ENCODE measurements around the gene JMJD1C. TPM values are rescaled to one million over a fixed set of nuclear protein-coding genes. Genes with fewer than 3 reads are reported as not detected.

The JMJD1C gene
- total RNA-seq, 1 donor, result 572 TPM

DNA sequence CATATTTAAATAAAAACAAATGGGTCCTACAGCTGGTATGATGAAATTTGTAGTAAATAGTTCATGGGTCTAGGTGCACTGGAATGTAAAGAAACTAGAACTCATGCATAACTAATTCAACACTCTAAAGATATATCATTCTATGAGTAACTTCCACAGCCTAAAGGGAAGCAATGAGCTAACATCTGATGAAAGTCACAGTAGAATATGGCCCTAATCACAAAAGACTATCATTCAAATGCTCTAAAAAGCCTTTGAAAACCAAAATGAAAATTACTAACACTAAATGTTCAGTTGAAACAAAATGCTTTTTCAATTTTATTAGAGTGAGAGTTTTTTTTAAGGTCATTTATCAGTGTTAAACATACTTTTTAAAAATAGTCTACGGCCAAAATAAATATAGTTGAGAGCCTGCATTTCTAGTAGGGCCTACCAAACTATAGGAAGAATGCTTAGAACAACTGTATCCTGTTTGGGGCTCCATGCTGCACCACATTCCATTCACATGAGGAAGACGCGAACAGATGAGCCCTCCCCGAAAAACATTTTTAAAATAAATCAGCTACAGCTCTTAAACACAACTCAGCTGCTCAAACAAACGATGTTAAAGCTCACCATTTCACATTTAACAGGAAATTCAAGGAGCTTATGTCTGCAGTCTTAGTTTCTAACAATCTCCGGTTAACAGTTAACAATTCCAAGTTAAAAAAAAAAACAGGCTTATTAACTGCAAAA is 198.2 kb downstream of the JMJD1C start:
- Histone ChIP-seq H3K4me1 (ENCODE audit: insufficient read depth, low read length) (peaks cover 15% of the 10 kb centered on the region), H3K27me3 (ENCODE audit: insufficient read depth, low read length) (no peaks in the 10 kb centered on the region), H3K9me3 (ENCODE audit: low read depth, low read length) (no peaks in the 10 kb centered on the region), H3K4me3 (ENCODE audit: low read length) (peak overlapping the region; percentile 92)

GRCh38 chr10:63266391-63267316 is 199.1 kb downstream of the JMJD1C start:
- Histone ChIP-seq H3K27me3 (ENCODE audit: insufficient read depth, low read length) (no peaks in the 10 kb centered on the region), H3K4me1 (ENCODE audit: insufficient read depth, low read length) (peaks cover 23% of the 10 kb centered on the region), H3K4me3 (ENCODE audit: low read length) (peak overlapping the region; percentile 92), H3K9me3 (ENCODE audit: low read depth, low read length) (no peaks in the 10 kb centered on the region)

- H3K4me3 ChIP-seq (ENCODE audit: low read length), result peak overlapping the region; percentile 92
- peaks cover 32% of the 10 kb centered on the region for H3K4me1 ChIP-seq (ENCODE audit: insufficient read depth, low read length)
- no peaks in the 10 kb centered on the region for H3K27me3 ChIP-seq (ENCODE audit: insufficient read depth, low read length)
- H3K9me3 ChIP-seq (ENCODE audit: low read depth, low read length), result no peaks in the 10 kb centered on the region
Measured at GRCh38 chr10:63265683-63266235, 200.0 kb downstream of the JMJD1C start.

DNA sequence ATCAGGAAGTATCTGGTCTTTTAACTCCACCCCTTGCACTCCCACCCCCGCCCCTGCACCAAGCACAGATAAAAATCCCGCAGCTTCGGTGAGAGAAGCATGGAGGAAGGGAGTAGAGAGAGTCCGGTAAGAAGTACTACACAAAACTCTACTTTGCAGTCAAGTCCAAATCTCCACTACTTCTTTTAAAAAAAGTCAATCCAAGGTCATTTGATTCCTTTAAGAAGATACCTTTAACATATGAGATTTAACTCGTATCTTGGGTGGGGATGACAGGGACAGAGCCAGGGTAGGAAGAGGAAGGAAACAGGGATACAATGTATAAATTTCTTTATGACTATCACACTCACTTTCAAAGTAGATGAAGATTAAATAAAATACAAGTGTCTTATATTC is 200.6 kb downstream of the JMJD1C start:
- Histone ChIP-seq H3K9me3 (ENCODE audit: low read depth, low read length) (no peaks in the 10 kb centered on the region), H3K27me3 (ENCODE audit: insufficient read depth, low read length) (no peaks in the 10 kb centered on the region), H3K4me1 (ENCODE audit: insufficient read depth, low read length) (peaks cover 37% of the 10 kb centered on the region), H3K4me3 (ENCODE audit: low read length) (peak overlapping the region; percentile 92)

GRCh38 chr10:63264617-63265221 is 201.1 kb downstream of the JMJD1C start:
- Histone ChIP-seq H3K9me3 (ENCODE audit: low read depth, low read length) (no peaks in the 10 kb centered on the region), H3K4me1 (ENCODE audit: insufficient read depth, low read length) (peaks cover 42% of the 10 kb centered on the region), H3K27me3 (ENCODE audit: insufficient read depth, low read length) (no peaks in the 10 kb centered on the region), H3K4me3 (ENCODE audit: low read length) (peak overlapping the region; percentile 92)

GRCh38 chr10:63262430-63263073 is 203.2 kb downstream of the JMJD1C start:
- Histone ChIP-seq H3K4me1 (ENCODE audit: insufficient read depth, low read length) (peaks cover 59% of the 10 kb centered on the region), H3K9me3 (ENCODE audit: low read depth, low read length) (no peaks in the 10 kb centered on the region), H3K27me3 (ENCODE audit: insufficient read depth, low read length) (no peaks in the 10 kb centered on the region), H3K4me3 (ENCODE audit: low read length) (no peak overlapping the region)

DNA sequence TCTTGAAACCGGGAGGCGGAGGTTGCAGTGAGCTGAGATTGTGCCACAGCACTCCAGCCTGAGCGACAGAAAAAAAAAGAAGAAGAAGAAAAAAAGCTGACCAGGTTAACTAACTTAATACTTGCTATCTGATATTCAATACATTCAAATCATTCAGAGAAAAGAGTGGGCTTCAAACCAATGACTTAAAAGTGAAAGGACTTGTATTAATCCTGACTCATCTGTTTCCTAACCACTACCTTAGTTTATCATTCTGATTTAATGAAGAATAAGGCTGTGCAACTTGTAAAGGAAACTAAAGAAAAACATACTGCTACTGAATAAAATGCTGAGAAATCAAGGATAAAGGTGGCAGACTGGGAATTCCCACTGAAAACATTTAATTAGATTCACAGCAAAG is 204.3 kb downstream of the JMJD1C start:
- Histone ChIP-seq H3K9me3 (ENCODE audit: low read depth, low read length) (no peaks in the 10 kb centered on the region), H3K4me3 (ENCODE audit: low read length) (no peak overlapping the region)

DNA sequence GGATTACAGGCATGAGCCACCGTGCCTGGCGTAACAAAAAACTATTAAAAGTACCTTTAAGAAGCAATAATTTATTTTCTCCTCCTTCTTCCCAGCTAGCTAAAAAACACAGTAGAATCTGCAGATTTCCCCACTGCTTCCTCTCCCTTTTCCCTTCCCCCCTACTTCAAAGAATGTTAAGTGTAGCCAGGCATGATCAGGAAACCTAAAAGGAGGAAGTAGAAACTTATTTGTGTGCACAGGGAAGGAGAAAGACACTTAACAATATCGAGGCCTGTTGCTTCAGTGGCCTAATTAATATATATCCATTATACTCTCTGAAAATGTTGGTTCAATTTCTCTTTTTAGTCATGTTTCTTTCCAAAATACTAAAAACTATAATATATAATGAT is 204.9 kb downstream of the JMJD1C start:
- peak overlapping the region; percentile 8 for H3K4me3 ChIP-seq (ENCODE audit: low read length)
- H3K27me3 ChIP-seq (ENCODE audit: insufficient read depth, low read length), result no peaks in the 10 kb centered on the region
- H3K4me1 ChIP-seq (ENCODE audit: insufficient read depth, low read length), result peaks cover 72% of the 10 kb centered on the region
- H3K9me3 ChIP-seq (ENCODE audit: low read depth, low read length), result no peaks in the 10 kb centered on the region

More for the DNA sequence above, 204.3 kb downstream of the JMJD1C start:
- Histone ChIP-seq H3K27me3 (ENCODE audit: insufficient read depth, low read length) (no peaks in the 10 kb centered on the region), H3K4me1 (ENCODE audit: insufficient read depth, low read length) (peaks cover 68% of the 10 kb centered on the region)

DNA sequence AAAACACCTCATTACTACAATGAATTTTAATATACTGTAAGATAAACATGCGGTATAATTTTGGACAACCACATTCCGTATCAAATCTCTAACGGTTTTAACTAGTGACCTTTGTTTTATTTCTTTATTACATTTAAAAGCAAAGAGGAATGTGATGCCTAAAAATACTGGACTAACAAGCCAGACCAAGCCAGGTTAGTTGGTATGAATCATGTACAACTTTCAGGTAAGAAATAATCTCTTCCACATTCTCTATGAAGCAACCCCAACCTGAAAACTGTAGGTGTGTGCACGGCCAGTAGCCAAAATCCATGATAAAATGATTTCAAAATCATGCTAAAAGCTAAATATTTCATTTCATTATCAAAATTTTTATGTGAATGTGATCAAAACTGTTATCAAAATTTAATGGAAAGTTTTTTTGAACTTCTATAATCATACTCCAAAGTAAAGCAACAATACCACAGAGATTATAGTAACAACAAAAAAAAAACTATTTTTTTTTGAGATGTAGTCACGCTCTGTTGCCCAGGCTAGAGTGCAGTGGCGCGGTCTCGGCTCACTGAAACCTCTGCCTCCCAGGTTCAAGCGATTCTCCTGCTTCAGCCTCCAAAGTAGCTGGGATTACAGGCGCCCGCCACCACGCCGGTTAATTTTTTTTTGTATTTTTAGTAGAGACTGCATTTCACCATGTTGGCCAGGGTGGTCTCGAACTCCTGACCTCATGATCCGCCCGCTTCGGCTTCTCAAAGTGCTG is 205.5 kb downstream of the JMJD1C start:
- Histone ChIP-seq H3K4me1 (ENCODE audit: insufficient read depth, low read length) (peaks cover 75% of the 10 kb centered on the region), H3K4me3 (ENCODE audit: low read length) (no peak overlapping the region), H3K27me3 (ENCODE audit: insufficient read depth, low read length) (no peaks in the 10 kb centered on the region), H3K9me3 (ENCODE audit: low read depth, low read length) (no peaks in the 10 kb centered on the region)

- Histone ChIP-seq H3K4me1 (ENCODE audit: insufficient read depth, low read length) (peaks cover 81% of the 10 kb centered on the region), H3K27me3 (ENCODE audit: insufficient read depth, low read length) (no peaks in the 10 kb centered on the region), H3K4me3 (ENCODE audit: low read length) (no peak overlapping the region), H3K9me3 (ENCODE audit: low read depth, low read length) (no peaks in the 10 kb centered on the region)
Measured at GRCh38 chr10:63258920-63259678, 206.7 kb downstream of the JMJD1C start.

GRCh38 chr10:63257778-63258177 is 208.0 kb downstream of the JMJD1C start:
- Histone ChIP-seq H3K9me3 (ENCODE audit: low read depth, low read length) (no peaks in the 10 kb centered on the region), H3K27me3 (ENCODE audit: insufficient read depth, low read length) (no peaks in the 10 kb centered on the region), H3K4me1 (ENCODE audit: insufficient read depth, low read length) (peaks cover 76% of the 10 kb centered on the region), H3K4me3 (ENCODE audit: low read length) (no peak overlapping the region)

DNA sequence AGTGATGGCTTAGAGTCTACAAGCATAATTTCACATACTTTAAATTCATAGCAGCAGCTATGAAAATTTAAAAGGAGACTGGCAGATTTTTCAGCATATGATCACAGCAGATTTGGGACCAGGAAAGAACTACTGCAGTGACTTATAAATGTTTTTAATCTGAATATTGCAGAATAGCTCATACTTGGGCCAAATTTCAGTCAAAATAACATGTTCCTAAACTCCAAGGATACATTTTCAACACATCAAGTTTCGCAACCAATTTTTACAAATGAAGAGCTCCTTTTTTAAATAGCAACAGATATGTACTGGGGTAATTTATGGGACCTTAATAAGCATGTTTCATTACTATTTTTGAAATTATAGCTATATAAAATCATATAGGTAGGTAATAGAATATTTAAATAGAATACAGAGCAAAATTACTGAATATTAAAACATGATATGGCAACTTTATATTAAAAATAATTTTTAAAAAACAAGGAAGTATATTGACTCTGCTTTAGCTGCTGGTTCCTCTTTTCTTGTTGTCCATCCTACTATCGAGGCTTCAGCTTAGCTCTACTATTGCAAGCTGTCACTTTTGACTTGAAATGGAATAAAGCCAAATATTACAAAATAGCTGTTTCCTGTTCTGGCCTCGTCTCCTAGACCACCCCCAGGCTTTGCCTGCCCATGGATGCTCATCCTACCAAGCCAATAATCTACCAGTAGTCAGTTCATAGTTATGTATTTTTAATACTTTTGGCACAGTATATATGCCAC is 209.6 kb downstream of the JMJD1C start:
- peaks cover 68% of the 10 kb centered on the region for H3K4me1 ChIP-seq (ENCODE audit: insufficient read depth, low read length)
- no peaks in the 10 kb centered on the region for H3K27me3 ChIP-seq (ENCODE audit: insufficient read depth, low read length)
- no peak overlapping the region for H3K4me3 ChIP-seq (ENCODE audit: low read length)
- no peaks in the 10 kb centered on the region for H3K9me3 ChIP-seq (ENCODE audit: low read depth, low read length)

- H3K4me3 ChIP-seq (ENCODE audit: low read length), result no peak overlapping the region
- no peaks in the 10 kb centered on the region for H3K9me3 ChIP-seq (ENCODE audit: low read depth, low read length)
- H3K27me3 ChIP-seq (ENCODE audit: insufficient read depth, low read length), result no peaks in the 10 kb centered on the region
- peaks cover 59% of the 10 kb centered on the region for H3K4me1 ChIP-seq (ENCODE audit: insufficient read depth, low read length)
Measured at GRCh38 chr10:63255316-63255715, 210.5 kb downstream of the JMJD1C start.
